Brain pericyte (primary cell): Measurements from ENCODE around the gene CHMP6.
"Not testable (repeated sequence)": the region's sequence is repeated elsewhere in the genome, so short reads cannot be mapped to it uniquely, and the experiment has no call there.

ENCODE experiments used
- DNase-seq: peaks from one replicate; pipeline ENCODE4 v3.0.0-alpha.2; 2012; ENCODE audit warnings: low read depth, low spot score

Gene CHMP6

GRCh38 chr17:81011951-81012350 is 20.3 kb downstream of the CHMP6 start:
- no peak for DNase-seq

- DNase-seq = no peak
These were observed 21.2 kb downstream of the CHMP6 start for GRCh38 chr17:81012574-81013447.

GRCh38 chr17:81013642-81014041 is 22.0 kb downstream of the CHMP6 start:
- no peak for DNase-seq

- DNase-seq = no peak
These were observed 23.5 kb downstream of the CHMP6 start for GRCh38 chr17:81015136-81015535.

- DNase-seq = no peak
These were observed 24.9 kb downstream of the CHMP6 start for GRCh38 chr17:81016575-81016974.

DNA sequence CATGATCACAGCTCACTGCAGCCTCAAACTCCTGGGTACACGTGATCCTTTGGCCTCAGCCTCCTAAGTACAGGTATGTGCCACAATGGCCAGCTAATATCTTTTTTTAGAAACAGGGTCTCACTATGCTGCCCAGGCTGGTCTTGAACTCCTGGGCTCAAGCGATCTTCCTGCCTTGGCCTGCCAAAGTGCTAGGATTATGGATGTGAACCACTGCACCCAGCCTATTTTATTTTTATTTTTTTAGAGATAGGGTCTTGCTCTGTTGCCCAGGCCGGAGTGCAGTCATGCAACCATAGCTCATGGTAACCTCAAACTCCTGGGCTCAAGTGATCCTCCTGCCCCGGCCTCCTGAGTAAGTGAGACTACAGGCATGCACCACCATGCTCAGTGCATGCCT is 25.7 kb downstream of the CHMP6 start:
- not testable (repeated sequence) for DNase-seq

DNA sequence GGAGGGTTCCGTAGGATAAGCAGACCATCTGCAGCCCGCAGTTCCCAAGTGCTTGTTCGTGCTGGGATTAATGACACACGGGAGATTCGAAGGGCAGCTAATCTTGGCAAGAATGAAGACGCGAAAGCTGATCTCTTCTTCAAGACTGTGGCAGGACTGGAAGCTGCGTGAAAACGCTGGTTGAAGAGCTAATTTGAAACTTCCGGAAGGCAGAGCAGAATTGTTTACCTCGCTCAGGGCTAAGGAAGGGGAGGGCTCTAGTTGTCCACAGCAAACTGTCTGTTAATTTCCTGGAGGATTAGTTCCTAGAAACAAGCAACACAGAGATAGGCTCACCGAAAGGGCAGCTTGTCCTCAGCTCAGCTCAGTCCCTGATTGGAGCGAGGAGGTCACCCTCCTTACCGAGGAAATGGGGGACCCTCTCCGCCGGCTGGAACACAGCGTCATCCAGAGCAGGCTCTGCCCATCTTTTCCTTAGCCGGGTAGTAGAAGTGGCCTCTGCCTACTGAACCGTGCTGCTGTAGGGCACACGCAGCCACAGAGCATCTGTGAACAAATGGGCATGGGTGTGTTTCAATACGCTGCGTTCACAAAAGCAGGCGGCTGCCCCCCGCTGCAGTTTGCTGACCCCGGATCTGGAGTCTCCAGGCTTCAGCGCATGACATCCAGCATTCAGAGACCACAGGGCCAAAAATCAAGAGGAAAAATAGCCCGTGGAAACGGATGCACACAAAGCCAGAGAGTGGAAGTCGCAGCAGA is 26.6 kb downstream of the CHMP6 start:
- no peak for DNase-seq

DNA sequence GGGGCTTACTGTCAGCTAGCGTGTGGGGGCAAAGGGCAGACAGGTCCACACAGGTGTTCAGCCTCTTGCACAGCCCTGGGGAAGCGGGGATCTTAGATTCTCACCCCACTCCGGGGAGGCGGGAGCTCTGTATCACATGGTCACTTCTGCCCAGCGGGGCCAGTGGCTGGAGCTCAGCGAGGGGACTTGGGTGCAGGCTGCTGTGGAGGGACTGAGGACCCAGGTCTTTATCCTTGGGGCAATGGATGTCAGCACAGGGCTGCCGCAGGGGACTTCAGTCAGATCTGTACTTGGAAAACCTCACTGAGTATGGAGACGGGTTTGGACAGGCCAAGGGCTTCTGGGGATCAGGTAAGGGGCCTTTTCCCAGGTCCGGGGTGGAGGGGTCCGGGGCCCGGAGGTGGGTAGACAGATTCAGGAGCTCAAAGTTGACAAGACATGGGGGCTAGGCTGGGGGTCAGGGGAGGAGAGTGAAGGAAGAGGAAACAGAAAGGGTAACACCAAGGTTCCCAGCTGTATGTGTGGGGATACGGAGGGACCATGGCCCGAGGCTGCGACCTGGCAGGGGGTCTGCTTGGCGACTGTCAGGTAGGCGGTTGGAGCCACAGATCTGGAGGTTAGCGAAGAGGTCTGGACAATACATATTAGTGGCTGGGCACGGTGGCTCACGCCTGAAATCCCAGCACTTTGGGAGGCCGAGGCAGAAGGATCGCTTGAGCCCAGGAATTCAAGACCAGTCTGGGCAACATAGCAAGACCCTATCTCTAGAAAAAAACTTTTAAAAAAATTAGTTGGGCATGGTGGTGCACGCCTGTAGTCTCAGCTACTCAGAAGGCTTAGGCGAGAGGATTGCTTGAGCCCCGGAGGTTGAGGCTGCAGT is 28.2 kb downstream of the CHMP6 start:
- DNase-seq = no peak

DNA sequence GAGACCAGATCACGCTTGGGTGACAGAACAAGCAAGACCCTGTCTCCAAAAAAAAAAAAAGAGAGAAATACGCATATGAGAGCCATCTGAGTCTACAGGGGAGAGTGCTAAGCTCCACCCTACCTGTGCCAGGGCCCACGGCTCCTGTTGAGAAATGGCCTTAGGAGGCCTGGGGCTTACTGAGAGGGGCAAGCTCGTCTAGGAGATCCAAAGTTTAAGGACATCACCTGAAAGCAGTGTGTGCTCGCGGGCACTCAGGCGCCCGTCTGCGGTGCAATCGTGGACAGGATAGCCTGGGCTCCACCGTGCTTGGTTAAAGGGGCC is 28.8 kb downstream of the CHMP6 start:
- no peak for DNase-seq

GRCh38 chr17:81020767-81021497 is 29.3 kb downstream of the CHMP6 start:
- no peak for DNase-seq

DNA sequence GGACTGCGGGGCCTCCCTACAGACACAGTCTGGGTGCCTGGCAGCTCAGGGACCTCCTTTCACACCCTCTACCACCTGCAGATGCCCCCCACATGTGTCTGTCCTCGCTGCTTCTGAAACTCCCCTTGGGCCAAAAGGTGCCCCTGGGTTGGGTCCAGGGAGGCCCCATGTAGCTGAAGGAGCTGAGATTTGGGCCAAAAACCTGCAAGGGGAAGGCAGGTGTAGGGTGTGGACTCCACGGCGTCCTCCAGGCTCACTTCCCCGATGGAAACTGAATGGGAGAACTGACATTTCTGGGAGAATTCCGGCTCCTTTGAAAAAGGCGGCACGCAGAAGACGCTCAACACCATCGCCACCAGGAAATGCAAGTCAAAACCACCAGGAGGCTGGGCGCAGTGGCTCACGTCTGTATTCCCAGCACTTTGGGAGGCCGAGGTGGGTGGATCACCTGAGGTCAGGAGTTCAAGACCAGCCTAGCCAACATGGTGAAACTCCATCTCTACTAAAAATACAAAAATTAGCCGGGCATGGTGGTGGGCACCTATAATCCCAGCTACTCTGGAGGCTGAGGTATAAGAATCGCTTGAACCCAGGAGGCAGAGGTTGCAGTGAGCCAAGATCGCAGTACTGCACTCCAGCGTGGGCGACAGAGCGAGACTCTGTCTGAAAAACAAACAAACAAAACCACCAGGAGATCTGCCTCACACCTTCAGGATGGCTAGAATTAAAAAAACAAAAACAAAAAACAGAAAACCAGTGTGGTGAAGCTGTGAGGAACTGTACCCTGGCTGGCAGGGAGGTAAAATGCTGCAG is 30.1 kb downstream of the CHMP6 start:
- DNase-seq = no peak

- DNase-seq = no peak
These were observed 30.7 kb downstream of the CHMP6 start for GRCh38 chr17:81022344-81022676.

DNA sequence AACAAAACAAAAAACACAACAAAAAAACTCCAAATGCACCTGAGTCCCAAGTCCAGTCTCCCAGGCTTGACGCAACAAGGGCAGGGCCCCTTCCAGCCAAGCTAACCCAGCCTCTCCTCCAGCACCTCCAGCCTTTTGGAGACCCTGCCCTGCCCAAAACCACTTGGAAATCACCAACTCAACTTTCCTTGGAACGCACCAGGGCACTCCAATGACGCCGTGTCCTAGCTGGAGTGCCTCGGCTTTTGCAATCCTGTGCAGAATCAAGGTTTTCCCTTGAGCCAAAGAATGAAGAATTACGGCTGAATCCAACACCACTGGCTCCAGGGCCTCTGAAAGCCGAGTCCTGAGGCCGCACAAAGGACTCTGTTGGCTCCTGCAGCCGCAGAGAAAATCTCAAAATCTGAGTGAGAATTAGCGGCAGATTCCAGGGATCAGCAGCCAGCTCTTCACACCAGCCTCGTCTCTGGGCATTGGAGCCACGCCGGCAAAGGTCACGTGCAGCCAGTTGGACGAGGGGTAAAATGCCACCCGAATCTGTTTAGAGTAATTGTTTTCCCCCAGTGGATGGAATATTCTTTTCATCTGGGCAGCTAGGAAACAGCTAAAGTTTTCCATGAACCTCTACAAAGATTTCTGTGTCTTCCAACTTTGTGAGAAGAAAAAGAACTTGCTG is 33.6 kb downstream of the CHMP6 start:
- no peak for DNase-seq

GRCh38 chr17:81025741-81026129 is 34.1 kb downstream of the CHMP6 start:
- DNase-seq = no peak

DNA sequence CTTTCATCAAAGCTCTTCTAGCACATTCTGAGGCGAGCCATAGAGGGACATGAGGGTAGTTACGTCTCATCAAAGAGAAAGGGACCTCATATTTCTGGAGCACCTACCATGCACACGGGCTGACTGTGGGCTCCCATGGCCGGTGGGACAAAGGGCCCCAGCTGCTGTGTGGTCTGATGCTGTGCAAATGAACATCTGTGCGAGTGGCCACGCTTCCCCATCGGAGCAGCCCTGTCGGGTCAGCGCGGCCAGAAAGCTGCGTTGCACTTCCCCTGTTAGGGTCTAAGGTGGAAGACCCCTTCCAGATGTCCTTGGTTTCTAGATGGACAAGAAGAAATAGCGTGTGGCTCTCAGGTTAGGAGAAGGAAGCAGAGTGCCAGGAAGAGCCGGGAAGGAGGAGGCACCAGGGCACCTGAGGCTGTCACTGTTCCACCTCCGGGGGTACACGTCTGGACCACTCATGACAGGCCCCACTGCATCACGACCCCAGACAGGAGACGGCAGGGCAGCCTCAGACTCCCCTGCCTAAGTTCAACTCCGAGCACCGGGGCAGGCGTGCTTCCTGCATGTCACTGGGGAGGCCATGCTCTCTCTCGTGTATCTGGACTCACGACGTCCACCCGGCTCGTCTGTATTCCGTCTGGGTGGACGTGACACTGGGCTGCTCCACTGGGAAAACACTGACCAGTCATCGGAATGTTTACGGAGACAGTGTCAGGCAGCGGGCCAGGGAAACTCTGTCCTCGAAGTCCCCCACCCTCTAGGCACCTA is 34.8 kb downstream of the CHMP6 start:
- DNase-seq = no peak

GRCh38 chr17:81027038-81027437 is 35.4 kb downstream of the CHMP6 start:
- no peak for DNase-seq

DNA sequence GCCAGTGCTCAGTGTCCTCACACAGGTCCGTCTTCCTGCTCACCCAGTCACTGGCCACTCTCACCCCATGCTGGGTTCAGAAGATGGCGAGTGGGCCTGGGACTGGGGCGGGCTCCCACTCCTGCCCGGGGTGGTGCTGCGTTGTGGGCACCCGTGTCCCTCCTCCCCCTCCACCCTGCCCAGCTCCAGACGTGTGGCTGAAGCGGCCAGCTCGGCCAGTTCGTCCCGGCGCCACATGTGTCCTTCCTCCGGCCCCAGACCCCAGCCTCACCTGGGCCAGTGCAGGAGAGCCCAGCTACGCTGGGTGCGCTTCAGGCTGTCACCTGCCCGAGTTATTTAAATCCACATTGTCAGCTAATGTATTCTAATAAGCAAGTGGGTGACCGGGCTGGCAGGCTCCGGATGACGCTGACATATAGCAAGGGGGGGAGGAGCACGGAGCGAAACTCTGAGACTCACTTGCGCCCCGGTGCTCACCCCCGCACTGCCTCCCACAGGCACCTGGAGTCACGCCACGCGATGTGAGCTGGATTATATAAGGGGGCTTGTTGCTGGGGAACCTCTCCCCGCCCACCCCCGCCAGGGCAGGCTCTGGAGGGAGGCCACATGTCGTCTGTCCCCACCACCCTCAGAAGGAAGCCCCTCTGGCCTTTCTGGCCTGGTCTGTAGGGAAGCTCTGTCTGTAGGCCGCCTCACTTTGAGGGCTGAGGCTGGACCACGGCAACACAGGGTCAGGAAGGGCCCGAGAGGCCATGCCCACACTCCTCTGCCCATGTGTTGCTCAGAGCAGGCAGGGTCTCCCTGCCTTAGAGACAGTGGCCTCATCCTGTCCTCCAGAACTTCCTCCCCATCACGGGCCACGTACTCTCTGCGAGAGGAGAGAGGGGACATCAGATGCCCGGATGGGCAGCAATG is 36.2 kb downstream of the CHMP6 start:
- DNase-seq = no peak

DNA sequence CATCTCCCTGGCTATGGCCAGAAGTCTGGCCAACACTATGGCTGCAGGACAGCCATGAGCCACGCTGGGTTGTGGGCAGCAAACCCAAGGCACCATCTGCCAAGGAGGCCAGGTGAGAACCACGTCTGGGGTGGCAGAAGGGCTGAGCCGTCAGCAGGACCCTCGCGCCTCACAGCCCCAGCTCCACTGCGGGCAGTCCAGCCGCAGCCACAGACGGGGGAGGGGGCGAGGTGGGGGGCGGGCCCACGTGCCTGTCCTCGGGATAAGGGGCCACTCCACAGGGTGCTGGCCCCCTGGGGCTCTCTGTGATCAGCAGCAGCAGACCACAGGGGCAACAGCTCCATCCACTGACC is 36.8 kb downstream of the CHMP6 start:
- DNase-seq = no peak
